Activated CD4-positive, alpha-beta T cell treated with anti-CD3 and anti-CD28 coated beads, Interleukin-2, amount 50 U/mL, for 24 hours (primary cell): Measurements from ENCODE around the gene CA12.
"Not testable (repeated sequence)": the region's sequence is repeated elsewhere in the genome, so short reads cannot be mapped to it uniquely, and the experiment has no call there.

Experiments
- DNase-seq, 2 donors: peaks; one replicate each; pipeline ENCODE4 v3.0.0-alpha.2; 2020; ENCODE audit warnings: low read depth in 1 of 2, low spot score in 1 of 2

The CA12 gene

GRCh38 chr15:63360170-63360569, 21.5 kb downstream of the CA12 start:
- DNase-seq: no peak

- DNase-seq: no peak
Observed at GRCh38 chr15:63358241-63359029, 23.2 kb downstream of the CA12 start.

GRCh38 chr15:63357731-63358130, 23.9 kb downstream of the CA12 start:
- no peak for DNase-seq

GRCh38 chr15:63357061-63357460, 24.6 kb downstream of the CA12 start:
- no peak for DNase-seq

GRCh38 chr15:63354821-63355650, 26.6 kb downstream of the CA12 start:
- DNase-seq: no peak

GRCh38 chr15:63353887-63354286, 27.8 kb downstream of the CA12 start:
- no peak for DNase-seq

- DNase-seq: no peak
Observed at GRCh38 chr15:63353261-63353660, 28.4 kb downstream of the CA12 start.

- no peak for DNase-seq
Observed at GRCh38 chr15:63352808-63353207, 28.8 kb downstream of the CA12 start.

GRCh38 chr15:63351170-63351569, 30.5 kb downstream of the CA12 start:
- DNase-seq: no peak

GRCh38 chr15:63350178-63350621, 31.4 kb downstream of the CA12 start:
- no peak for DNase-seq

GRCh38 chr15:63349621-63350020, 32.0 kb downstream of the CA12 start:
- DNase-seq: no peak

GRCh38 chr15:63349156-63349555, 32.5 kb downstream of the CA12 start:
- DNase-seq: no peak

- no peak for DNase-seq
Observed at GRCh38 chr15:63348392-63348791, 33.3 kb downstream of the CA12 start.

GRCh38 chr15:63347074-63347857, 34.4 kb downstream of the CA12 start:
- no peak for DNase-seq

GRCh38 chr15:63345391-63345752, 36.3 kb downstream of the CA12 start:
- no peak for DNase-seq

GRCh38 chr15:63344731-63345390, 36.8 kb downstream of the CA12 start:
- DNase-seq: no peak

GRCh38 chr15:63342996-63343562, 38.6 kb downstream of the CA12 start:
- DNase-seq: not testable (repeated sequence)

- no peak for DNase-seq
Observed at GRCh38 chr15:63341898-63342297, 39.7 kb downstream of the CA12 start.

- no peak for DNase-seq
Observed at GRCh38 chr15:63340878-63341277, 40.8 kb downstream of the CA12 start.

- no peak for DNase-seq
Observed at GRCh38 chr15:63340353-63340752, 41.3 kb downstream of the CA12 start.

- no peak for DNase-seq
Observed at GRCh38 chr15:63339836-63340235, 41.8 kb downstream of the CA12 start.
